ENCODE measurements around the gene PTPRD.

GRCh38 chr9:8282535-8282934 is 2330.3 kb downstream of the PTPRD start:
- TF ChIP-seq POLR2A (IDR thresholded peaks at IDR 0.05; ENCODE audit: low read depth, low read length): no peak
- no peak for TF ChIP-seq TAF1 (IDR thresholded peaks at IDR 0.05; ENCODE audit: borderline replicate concordance, low read depth, low read length)
- TF ChIP-seq POLR2AphosphoS5 (IDR thresholded peaks at IDR 0.05; ENCODE audit: low read depth, low read length): no peak

All from GM12892 (cell line).